Frontal cortex (tissue), 4 donors: Measurements from ENCODE around the gene TMEM114. TPM values are rescaled to one million over a fixed set of nuclear protein-coding genes. Genes with fewer than 3 reads are reported as not detected.
A peak's percentile ranks its signal among the peaks of the same experiment; 100 is the strongest.

Source experiments
- DNase-seq, 2 donors: peaks; one replicate each; pipeline ENCODE4 v3.0.0; 2012; ENCODE audit warnings: low spot score in 2 of 2
- FAIRE-seq: peaks from 2 replicates; lab custom pipeline; 2012; peaks lifted over from hg19 to GRCh38; lab: Jason Lieb, UNC
- total RNA-seq: library from RNA; depleted of rRNA; stranded (reverse); fragments of >200 nt; gene quantifications from one replicate; pipeline ENCODE4 v1.2.3, GENCODE V29; 2014
- donor health status: control.
- donor health status: control.
- donor health status: control.

TMEM114 gene
- total RNA-seq, 1 donor from 2014 or later, result not detected

DNA sequence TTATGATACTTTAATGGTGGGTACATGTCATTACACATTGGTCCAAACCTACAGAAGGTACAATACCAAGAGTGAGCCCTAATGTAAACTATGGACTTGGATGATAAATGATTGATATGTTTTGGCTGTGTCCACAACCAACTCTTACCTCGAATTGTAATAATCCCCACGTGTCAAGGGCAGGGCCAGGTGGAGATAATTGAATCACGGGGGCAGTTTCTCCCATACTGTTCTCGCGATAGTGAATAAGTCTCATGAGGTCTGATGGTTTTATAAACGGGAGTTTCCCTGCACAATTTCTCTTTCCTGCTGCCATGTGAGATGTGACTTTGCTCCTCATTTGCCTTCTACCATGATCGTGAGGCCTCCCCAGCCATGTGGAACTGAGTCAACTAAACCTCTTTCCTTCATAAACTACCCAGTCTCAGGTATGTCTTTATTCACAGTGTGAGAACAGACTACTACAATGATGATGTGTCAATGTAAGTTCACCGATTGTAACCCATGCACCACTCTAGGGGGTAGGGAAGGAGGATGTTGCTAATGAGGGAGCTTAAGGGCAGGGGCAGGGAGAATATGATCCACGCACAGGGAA is 24.2 kb upstream of the TMEM114 start:
- FAIRE-seq (no peak), DNase-seq (no peak)

DNA sequence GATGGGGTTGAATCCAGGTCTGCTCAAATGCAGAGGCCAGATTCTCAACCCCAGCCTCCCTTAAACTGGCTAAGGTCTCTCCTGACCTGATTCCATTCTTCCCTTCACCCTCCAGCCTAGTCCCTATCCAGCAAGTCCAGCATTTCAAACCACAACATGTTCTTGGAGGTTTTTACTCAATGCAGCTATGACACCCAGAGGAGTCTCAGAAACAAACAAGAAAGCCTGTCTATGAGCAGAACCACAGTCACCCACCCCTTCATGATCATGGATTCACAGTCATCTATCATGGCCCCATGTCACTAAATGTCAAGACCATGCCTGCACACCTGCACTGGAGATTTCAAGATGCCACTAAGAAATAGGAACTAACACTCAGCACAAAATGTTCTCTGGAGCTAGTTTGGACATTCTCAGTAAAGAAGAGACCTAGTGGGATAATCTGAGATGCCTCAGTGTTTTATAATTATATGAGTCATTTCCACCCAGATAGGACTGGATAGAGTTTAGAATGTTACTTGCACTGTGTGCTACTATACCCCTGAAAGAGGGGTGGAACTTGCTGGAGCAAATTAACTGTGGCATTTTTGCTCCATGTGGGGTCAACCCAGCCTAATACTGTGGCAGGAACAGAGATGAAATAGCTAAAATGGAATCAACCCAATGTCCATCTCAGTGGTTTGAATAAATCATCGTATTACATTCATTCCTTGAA is 21.7 kb upstream of the TMEM114 start:
- FAIRE-seq (no peak), DNase-seq (no peak)

- FAIRE-seq, result no peak
- DNase-seq, result no peak
Observed at GRCh38 chr16:8611122-8611521, 20.8 kb upstream of the TMEM114 start.

DNA sequence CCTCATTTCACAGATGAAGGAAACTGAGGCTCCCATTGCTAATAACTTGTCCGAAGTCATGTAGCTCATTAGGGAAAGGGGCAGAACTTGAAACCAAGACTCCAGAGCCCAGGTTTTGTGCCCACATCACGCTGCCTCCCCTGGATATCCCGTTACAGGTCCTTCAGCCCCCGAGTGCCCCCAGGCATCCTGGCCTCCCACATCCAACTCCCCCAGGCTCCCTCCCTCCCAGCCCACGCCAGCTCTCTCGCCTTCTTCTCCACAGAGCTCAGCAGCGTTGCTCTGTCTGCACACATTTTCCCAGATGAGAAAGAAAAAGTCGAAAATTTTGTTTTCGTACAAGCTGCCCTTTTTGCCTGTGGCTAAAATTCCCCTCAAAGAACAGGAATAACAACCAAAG is 16.9 kb upstream of the TMEM114 start:
- DNase-seq (no peak), FAIRE-seq (no peak)

DNA sequence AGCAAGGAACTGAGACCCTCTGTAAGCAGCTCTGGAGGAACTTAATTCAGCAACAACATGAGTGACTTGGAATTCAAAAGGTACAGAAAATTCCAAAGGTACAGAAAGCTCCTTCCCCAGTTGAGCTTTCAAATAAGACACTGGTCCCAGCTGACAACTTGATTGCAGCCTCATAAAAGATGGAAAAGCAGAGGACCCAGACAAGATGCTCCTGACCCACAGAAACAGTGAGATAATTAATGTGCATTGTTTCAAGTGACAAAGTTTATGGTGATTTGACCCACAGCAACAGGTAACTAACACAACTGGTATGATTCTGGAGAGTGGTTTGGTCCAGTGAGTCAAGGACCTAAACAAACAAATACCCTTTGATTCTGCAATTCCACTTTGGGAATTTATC is 15.2 kb upstream of the TMEM114 start:
- FAIRE-seq, result no peak
- no peak for DNase-seq

DNA sequence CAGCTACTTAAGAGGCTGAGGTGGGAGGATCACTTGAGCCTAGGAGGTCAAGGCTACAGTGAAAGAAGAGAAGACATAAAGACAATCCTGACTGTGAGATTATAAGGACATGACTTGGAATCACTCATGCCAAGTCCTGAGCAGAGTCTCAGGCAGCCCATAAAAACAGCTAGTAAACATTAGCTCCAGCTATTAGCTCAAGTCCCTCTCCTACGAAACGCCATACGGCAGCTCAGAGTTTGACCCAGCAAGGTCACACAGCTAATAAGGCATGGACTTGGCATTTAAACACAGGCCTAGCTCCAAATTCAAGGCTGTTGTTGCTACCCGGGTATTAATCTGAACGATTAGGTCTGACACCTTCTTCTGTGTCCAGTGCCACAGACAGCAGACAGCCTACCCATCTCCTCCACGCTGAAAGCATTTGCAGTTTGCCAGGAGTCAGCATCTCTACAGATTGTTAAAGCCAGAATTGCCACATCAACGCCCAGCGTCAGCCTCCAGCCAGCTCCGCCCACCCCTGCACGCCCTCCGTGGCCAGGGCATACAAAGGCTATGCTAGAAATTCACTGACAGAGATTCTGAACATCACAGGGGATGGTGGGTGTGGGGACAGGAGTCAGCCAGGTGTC is 9.9 kb upstream of the TMEM114 start:
- no peak for FAIRE-seq
- DNase-seq, result no peak

GRCh38 chr16:8596581-8596980 is 6.3 kb upstream of the TMEM114 start:
- DNase-seq (no peak), FAIRE-seq (no peak)

DNA sequence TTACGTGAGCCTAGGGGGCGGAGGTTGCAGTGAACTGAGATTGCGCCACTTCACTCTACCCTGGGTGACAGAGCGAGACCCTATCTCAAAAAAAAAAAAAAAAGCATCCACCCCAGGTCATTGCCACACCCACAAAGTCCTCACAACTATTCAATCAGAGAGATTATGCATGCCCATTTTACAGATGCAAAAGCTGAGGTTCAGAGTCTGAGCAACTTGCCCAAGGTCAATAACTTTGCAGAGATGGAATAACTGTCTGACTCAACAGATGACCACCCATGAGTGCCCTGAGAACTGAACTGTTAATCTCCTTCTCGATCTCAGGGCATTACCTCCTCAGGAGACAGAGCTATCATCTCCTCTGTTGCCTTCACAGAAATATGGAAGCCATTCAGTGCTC is 5.5 kb upstream of the TMEM114 start:
- DNase-seq (no peak), FAIRE-seq (no peak)

DNA sequence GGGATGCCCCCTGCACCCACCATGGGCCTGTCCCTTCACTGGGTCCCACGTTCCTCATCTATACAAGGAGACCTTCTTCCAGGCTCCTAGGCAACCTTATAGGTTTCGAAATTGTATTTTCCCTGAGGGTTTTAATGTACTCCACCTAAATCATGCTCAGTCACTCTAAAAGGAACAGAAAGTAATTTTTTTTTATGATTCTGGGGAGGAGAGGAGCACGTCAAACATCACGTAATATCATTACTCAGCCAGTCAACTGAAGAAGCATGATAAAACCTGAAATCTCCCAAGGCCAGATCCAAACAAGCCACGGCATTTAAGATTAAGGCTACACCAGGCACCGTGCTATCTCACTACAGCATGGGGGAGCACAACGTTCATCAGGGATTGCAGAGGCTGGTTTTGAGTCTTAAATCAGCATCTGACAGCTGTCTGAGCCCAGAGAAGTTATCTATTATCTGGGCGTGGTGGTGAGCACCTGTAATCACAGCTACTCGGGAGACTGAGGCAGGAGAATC is 3.9 kb upstream of the TMEM114 start:
- no peak for FAIRE-seq
- DNase-seq, result no peak

GRCh38 chr16:8591451-8591850 is 1.1 kb upstream of the TMEM114 start:
- no peak for FAIRE-seq
- no peak for DNase-seq

DNA sequence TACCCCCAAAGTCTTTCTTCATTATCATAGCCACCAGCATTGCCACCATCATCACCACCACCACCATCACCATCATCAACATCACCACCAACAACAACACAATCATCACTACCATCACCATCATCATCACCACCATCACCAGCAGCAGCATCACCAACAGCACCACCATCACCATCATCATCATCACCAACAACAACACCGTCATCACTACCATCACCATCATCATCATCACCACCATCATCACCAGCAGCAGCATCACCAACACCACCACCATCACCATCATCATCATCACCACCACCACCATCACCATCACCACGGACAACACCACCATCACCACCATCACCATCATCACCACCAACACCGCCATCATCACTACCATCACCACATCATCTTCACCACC is 500 bp upstream of the TMEM114 start:
- FAIRE-seq (no peak), DNase-seq (no peak)

GRCh38 chr16:8589057-8589899 is 1.0 kb downstream of the TMEM114 start:
- FAIRE-seq (no peak), DNase-seq (peak in 1 of 2 donors; percentile 30)

GRCh38 chr16:8588682-8589056 is 1.6 kb downstream of the TMEM114 start:
- no peak for FAIRE-seq

GRCh38 chr16:8587065-8587464 is 3.2 kb downstream of the TMEM114 start:
- FAIRE-seq, result no peak
- DNase-seq, result no peak

More at GRCh38 chr16:8588682-8589056, 1.6 kb downstream of the TMEM114 start:
- no peak for DNase-seq

GRCh38 chr16:8585857-8586256 is 4.5 kb downstream of the TMEM114 start:
- FAIRE-seq (no peak), DNase-seq (no peak)

- FAIRE-seq (no peak), DNase-seq (no peak)
Observed at GRCh38 chr16:8585041-8585440, 5.3 kb downstream of the TMEM114 start.

- FAIRE-seq (no peak), DNase-seq (no peak)
Observed at GRCh38 chr16:8583732-8584131, 6.6 kb downstream of the TMEM114 start.

- FAIRE-seq (no peak), DNase-seq (no peak)
Observed at GRCh38 chr16:8583199-8583598, 7.1 kb downstream of the TMEM114 start.

DNA sequence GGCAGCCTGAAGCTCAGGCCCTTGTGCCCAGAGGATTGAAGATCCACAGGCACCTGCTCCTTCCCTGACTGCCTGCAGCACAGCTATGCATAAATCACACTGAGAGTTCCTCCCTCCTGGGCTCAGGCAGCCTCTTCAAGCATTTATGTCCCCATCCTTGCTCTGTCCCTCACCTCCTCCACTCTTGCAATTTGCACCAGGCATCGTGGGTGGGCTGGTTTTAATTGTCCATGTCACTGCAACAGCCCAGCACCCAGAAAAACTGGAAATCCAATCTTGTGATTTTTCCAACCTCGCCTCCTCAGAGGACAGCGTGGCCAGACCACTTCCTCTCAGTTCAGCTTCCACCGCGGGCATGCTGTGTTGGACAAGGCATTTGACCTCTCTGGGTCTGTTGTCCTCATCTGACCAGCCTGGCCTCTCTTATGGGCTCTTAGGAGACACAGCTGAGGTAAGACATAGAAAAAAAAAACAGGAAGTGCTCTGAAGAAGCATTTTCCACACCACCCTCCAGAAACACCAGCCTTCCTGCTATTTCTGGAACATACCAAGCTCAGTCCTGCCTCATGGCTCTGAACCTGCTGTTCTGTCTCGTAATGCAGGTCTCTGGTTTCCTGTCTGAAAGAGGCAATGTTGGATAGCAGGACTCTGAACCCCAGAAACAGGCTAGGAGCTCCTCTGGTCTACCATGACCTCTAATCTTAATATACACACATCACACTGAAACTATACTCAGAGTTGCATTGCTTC is 8.3 kb downstream of the TMEM114 start:
- FAIRE-seq (no peak), DNase-seq (peak in 1 of 2 donors; percentile 26)

GRCh38 chr16:8579559-8579958 is 10.8 kb downstream of the TMEM114 start:
- no peak for FAIRE-seq
- no peak for DNase-seq
